ENCODE measurements around the gene UBA3.

Gene UBA3

GRCh38 chr3:69085168-69085832 lies 5.1 kb upstream of the UBA3 start:
- no peaks in the 10 kb centered on the region for H3K36me3 ChIP-seq (ENCODE audit: control insufficient read depth in 1 of 2, insufficient read depth in 2 of 2, low read length in 2 of 2)
- H3K4me3 ChIP-seq (ENCODE audit: low read depth in 1 of 2, low read length in 2 of 2), result peak overlapping the region; percentile 93 to 97
- peaks cover 42 to 65% of the 10 kb centered on the region in 2 donors for H3K4me1 ChIP-seq (ENCODE audit: control insufficient read depth in 1 of 2, insufficient read depth in 2 of 2, low read length in 2 of 2)

GRCh38 chr3:69084326-69085167 lies 4.4 kb upstream of the UBA3 start, which contains the start of gene ARL6IP5:
Gene ARL6IP5 (plus strand): TSS chr3:69084937. CDS start chr3:69085048, 111 bp downstream.
- peak within 1 kb of the TSS; percentile 97 for H3K27ac ChIP-seq (ENCODE audit: low read length)
- H3K36me3 ChIP-seq (ENCODE audit: control insufficient read depth in 1 of 2, insufficient read depth in 2 of 2, low read length in 2 of 2), result no peaks in the 10 kb centered on the region
- H3K4me1 ChIP-seq (ENCODE audit: control insufficient read depth in 1 of 2, insufficient read depth in 2 of 2, low read length in 2 of 2), result peaks cover 40 to 57% of the 10 kb centered on the region in 2 donors
- peak within 1 kb of the TSS; percentile 93 to 97 for H3K4me3 ChIP-seq (ENCODE audit: low read depth in 1 of 2, low read length in 2 of 2)
- no peaks in the 10 kb centered on the region for H3K27me3 ChIP-seq (ENCODE audit: low read depth, low read length)
- no peaks in the 10 kb centered on the region for H3K9me3 ChIP-seq (ENCODE audit: control insufficient read depth in 1 of 2, low read length in 2 of 2)

More at GRCh38 chr3:69085168-69085832, 5.1 kb upstream of the UBA3 start:
- Histone ChIP-seq H3K9me3 (ENCODE audit: control insufficient read depth in 1 of 2, low read length in 2 of 2) (no peaks in the 10 kb centered on the region), H3K27ac (ENCODE audit: low read length) (peak overlapping the region; percentile 97), H3K27me3 (ENCODE audit: low read depth, low read length) (no peaks in the 10 kb centered on the region)

- Histone ChIP-seq H3K4me3 (ENCODE audit: low read depth in 1 of 2, low read length in 2 of 2) (no peak overlapping the region), H3K9me3 (ENCODE audit: control insufficient read depth in 1 of 2, low read length in 2 of 2) (no peaks in the 10 kb centered on the region), H3K4me1 (ENCODE audit: control insufficient read depth in 1 of 2, insufficient read depth in 2 of 2, low read length in 2 of 2) (peaks cover 31 to 56% of the 10 kb centered on the region in 2 donors), H3K36me3 (ENCODE audit: control insufficient read depth in 1 of 2, insufficient read depth in 2 of 2, low read length in 2 of 2) (no peaks in the 10 kb centered on the region), H3K27me3 (ENCODE audit: low read depth, low read length) (no peaks in the 10 kb centered on the region), H3K27ac (ENCODE audit: low read length) (peak overlapping the region; percentile 97)
Observed at GRCh38 chr3:69082805-69083204, 2.6 kb upstream of the UBA3 start.

- Histone ChIP-seq H3K36me3 (ENCODE audit: control insufficient read depth in 1 of 2, insufficient read depth in 2 of 2, low read length in 2 of 2) (no peaks in the 10 kb centered on the region), H3K27me3 (ENCODE audit: low read depth, low read length) (no peaks in the 10 kb centered on the region), H3K4me1 (ENCODE audit: control insufficient read depth in 1 of 2, insufficient read depth in 2 of 2, low read length in 2 of 2) (peaks cover 29 to 55% of the 10 kb centered on the region in 2 donors), H3K9me3 (ENCODE audit: control insufficient read depth in 1 of 2, low read length in 2 of 2) (no peaks in the 10 kb centered on the region), H3K27ac (ENCODE audit: low read length) (peak overlapping the region; percentile 97), H3K4me3 (ENCODE audit: low read depth in 1 of 2, low read length in 2 of 2) (no peak overlapping the region)
Observed at GRCh38 chr3:69082361-69082760, 2.2 kb upstream of the UBA3 start.

GRCh38 chr3:69081583-69082262 lies 1.6 kb upstream of the UBA3 start:
- peak overlapping the region; percentile 6 for H3K27ac ChIP-seq (ENCODE audit: low read length)
- H3K9me3 ChIP-seq (ENCODE audit: control insufficient read depth in 1 of 2, low read length in 2 of 2), result no peaks in the 10 kb centered on the region
- no peaks in the 10 kb centered on the region for H3K36me3 ChIP-seq (ENCODE audit: control insufficient read depth in 1 of 2, insufficient read depth in 2 of 2, low read length in 2 of 2)
- H3K27me3 ChIP-seq (ENCODE audit: low read depth, low read length), result no peaks in the 10 kb centered on the region
- peaks cover 26 to 50% of the 10 kb centered on the region in 2 donors for H3K4me1 ChIP-seq (ENCODE audit: control insufficient read depth in 1 of 2, insufficient read depth in 2 of 2, low read length in 2 of 2)
- no peak overlapping the region for H3K4me3 ChIP-seq (ENCODE audit: low read depth in 1 of 2, low read length in 2 of 2)

GRCh38 chr3:69079269-69080159 lies 651 bp downstream of the UBA3 start:
- H3K4me3 ChIP-seq (ENCODE audit: low read depth in 1 of 2, low read length in 2 of 2), result peak overlapping the region; percentile 76 to 98
- H3K4me1 ChIP-seq (ENCODE audit: control insufficient read depth in 1 of 2, insufficient read depth in 2 of 2, low read length in 2 of 2), result peaks cover 25 to 41% of the 10 kb centered on the region in 2 donors
- H3K27ac ChIP-seq (ENCODE audit: low read length), result peak overlapping the region; percentile 80
- no peaks in the 10 kb centered on the region for H3K36me3 ChIP-seq (ENCODE audit: control insufficient read depth in 1 of 2, insufficient read depth in 2 of 2, low read length in 2 of 2)
- no peaks in the 10 kb centered on the region for H3K27me3 ChIP-seq (ENCODE audit: low read depth, low read length)
- no peaks in the 10 kb centered on the region for H3K9me3 ChIP-seq (ENCODE audit: control insufficient read depth in 1 of 2, low read length in 2 of 2)

GRCh38 chr3:69072928-69073327 lies 7.2 kb downstream of the UBA3 start:
- H3K4me1 ChIP-seq (ENCODE audit: control insufficient read depth in 1 of 2, insufficient read depth in 2 of 2, low read length in 2 of 2), result peaks cover 0 to 4% of the 10 kb centered on the region in 2 donors
- no peaks in the 10 kb centered on the region for H3K9me3 ChIP-seq (ENCODE audit: control insufficient read depth in 1 of 2, low read length in 2 of 2)
- H3K27me3 ChIP-seq (ENCODE audit: low read depth, low read length), result no peaks in the 10 kb centered on the region
- no peak overlapping the region for H3K4me3 ChIP-seq (ENCODE audit: low read depth in 1 of 2, low read length in 2 of 2)
- H3K27ac ChIP-seq (ENCODE audit: low read length), result no peak overlapping the region
- peaks cover 3 to 12% of the 10 kb centered on the region in 2 donors for H3K36me3 ChIP-seq (ENCODE audit: control insufficient read depth in 1 of 2, insufficient read depth in 2 of 2, low read length in 2 of 2)

GRCh38 chr3:69066121-69066520 lies 14.0 kb downstream of the UBA3 start:
- Histone ChIP-seq H3K36me3 (ENCODE audit: control insufficient read depth in 1 of 2, insufficient read depth in 2 of 2, low read length in 2 of 2) (peaks cover 23 to 33% of the 10 kb centered on the region in 2 donors), H3K27ac (ENCODE audit: low read length) (no peak overlapping the region), H3K4me1 (ENCODE audit: control insufficient read depth in 1 of 2, insufficient read depth in 2 of 2, low read length in 2 of 2) (no peaks in the 10 kb centered on the region), H3K9me3 (ENCODE audit: control insufficient read depth in 1 of 2, low read length in 2 of 2) (no peaks in the 10 kb centered on the region), H3K27me3 (ENCODE audit: low read depth, low read length) (no peaks in the 10 kb centered on the region), H3K4me3 (ENCODE audit: low read depth in 1 of 2, low read length in 2 of 2) (no peak overlapping the region)

GRCh38 chr3:69065318-69065964 lies 14.7 kb downstream of the UBA3 start:
- Histone ChIP-seq H3K36me3 (ENCODE audit: control insufficient read depth in 1 of 2, insufficient read depth in 2 of 2, low read length in 2 of 2) (peaks cover 29 to 38% of the 10 kb centered on the region in 2 donors), H3K27me3 (ENCODE audit: low read depth, low read length) (no peaks in the 10 kb centered on the region), H3K27ac (ENCODE audit: low read length) (no peak overlapping the region), H3K4me1 (ENCODE audit: control insufficient read depth in 1 of 2, insufficient read depth in 2 of 2, low read length in 2 of 2) (no peaks in the 10 kb centered on the region), H3K9me3 (ENCODE audit: control insufficient read depth in 1 of 2, low read length in 2 of 2) (no peaks in the 10 kb centered on the region), H3K4me3 (ENCODE audit: low read depth in 1 of 2, low read length in 2 of 2) (no peak overlapping the region)

- no peak overlapping the region for H3K27ac ChIP-seq (ENCODE audit: low read length)
Observed at GRCh38 chr3:69063636-69064035, 16.5 kb downstream of the UBA3 start.

More at GRCh38 chr3:69063636-69064035, 16.5 kb downstream of the UBA3 start:
- H3K27me3 ChIP-seq (ENCODE audit: low read depth, low read length), result no peaks in the 10 kb centered on the region
- H3K4me3 ChIP-seq (ENCODE audit: low read depth in 1 of 2, low read length in 2 of 2), result no peak overlapping the region
- H3K4me1 ChIP-seq (ENCODE audit: control insufficient read depth in 1 of 2, insufficient read depth in 2 of 2, low read length in 2 of 2), result no peaks in the 10 kb centered on the region
- peaks cover 38 to 43% of the 10 kb centered on the region in 2 donors for H3K36me3 ChIP-seq (ENCODE audit: control insufficient read depth in 1 of 2, insufficient read depth in 2 of 2, low read length in 2 of 2)
- no peaks in the 10 kb centered on the region for H3K9me3 ChIP-seq (ENCODE audit: control insufficient read depth in 1 of 2, low read length in 2 of 2)
